H1 (cell line): ENCODE results near the gene OGFRL1. TPM values are rescaled to one million over a fixed set of nuclear protein-coding genes. Genes with fewer than 3 reads are reported as not detected.

Experiments
- CTCF ChIA-PET: fragments of 300-600 bp; sonication (Branson Sonifier 250); formaldehyde crosslinking; loops from one replicate; lab custom pipeline; 2021; ENCODE audit not compliant: partially characterized antibody; lab: Charles Lee
- POLR2A ChIA-PET: fragments of 300-600 bp; sonication (Branson Sonifier 250); formaldehyde crosslinking; loops from one replicate; lab custom pipeline; 2021; ENCODE audit warnings: inconsistent platforms; ENCODE audit not compliant: partially characterized antibody; lab: Charles Lee
- DNase-seq, 2 experiments: peaks; one replicate each; pipeline versions ENCODE4 v3.0.0 to v3.0.0-alpha.2; 2010 to 2022; ENCODE audit warnings: low spot score in 2 of 2, low read depth in 1 of 2, mixed read lengths in 1 of 2
- FAIRE-seq: peaks from 2 replicates; lab custom pipeline; 2011; peaks lifted over from hg19 to GRCh38; lab: Jason Lieb, UNC
- H2AFZ ChIP-seq: 2 replicates; pipeline ENCODE4 v1.8.1; 2012; ENCODE audit warnings: low read length, inconsistent platforms
- H2AK5ac ChIP-seq: 2 replicates; pipeline ENCODE4 v1.6.1; 2013; ENCODE audit warnings: low read depth, low read length
- H2BK120ac ChIP-seq: replicated peaks from 2 replicates; pipeline ENCODE3; 2013; ENCODE audit warnings: low read depth, low read length, inconsistent platforms
- H2BK12ac ChIP-seq: 2 replicates; pipeline ENCODE4 v1.6.1; 2013; ENCODE audit warnings: low read depth, low read length
- H2BK15ac ChIP-seq: 2 replicates; pipeline ENCODE4 v1.6.1; 2013; ENCODE audit warnings: low read length
- H2BK20ac ChIP-seq: 2 replicates; pipeline ENCODE4 v1.6.1; 2013; ENCODE audit warnings: low read length
- H2BK5ac ChIP-seq: 2 replicates; pipeline ENCODE4 v1.6.1; 2013; ENCODE audit warnings: low read depth, low read length
- H3K14ac ChIP-seq: 2 replicates; pipeline ENCODE4 v1.6.1; 2013; ENCODE audit warnings: inconsistent platforms; ENCODE audit not compliant: insufficient read length
- H3K18ac ChIP-seq: 2 replicates; pipeline ENCODE4 v1.6.1; 2013; ENCODE audit warnings: low read length; ENCODE audit errors: extremely low read depth
- H3K23ac ChIP-seq: 2 replicates; pipeline ENCODE4 v1.6.1; 2013; ENCODE audit warnings: inconsistent platforms; ENCODE audit not compliant: insufficient read length
- H3K23me2 ChIP-seq: 2 replicates; pipeline ENCODE4 v1.6.1; 2013; ENCODE audit warnings: low read depth, low read length
- H3K27ac ChIP-seq: 2 replicates; pipeline ENCODE4 v1.6.1; 2011; ENCODE audit warnings: low read depth, low read length, inconsistent platforms
- H3K27me3 ChIP-seq, 4 experiments: replicated peaks in 1 of 4; 1 replicate in 1 of 4; 2 replicates in 3 of 4; pipeline versions ENCODE4 v1.6.1 to v1.8.1; 2011 to 2013; ENCODE audit warnings: low read length in 3 of 4, mild to moderate bottlenecking in 3 of 4, inconsistent platforms in 2 of 4, mixed read lengths in 2 of 4, moderate library complexity in 1 of 4; ENCODE audit not compliant: control insufficient read depth in 3 of 4, insufficient read depth in 3 of 4; ENCODE audit errors: extremely low read depth in 1 of 4
- H3K36me3 ChIP-seq, 4 experiments: 2 replicates each; pipeline versions ENCODE4 v1.6.1 to v1.8.1; 2011 to 2013; ENCODE audit warnings: mild to moderate bottlenecking in 4 of 4, low read length in 3 of 4, moderate library complexity in 2 of 4, control low read depth in 1 of 4, inconsistent platforms in 1 of 4; ENCODE audit not compliant: insufficient read depth in 4 of 4, control insufficient read depth in 2 of 4
- H3K4ac ChIP-seq: replicated peaks from 2 replicates; pipeline ENCODE3; 2013; ENCODE audit warnings: low read length, low read depth, mixed read lengths, inconsistent platforms; ENCODE audit not compliant: insufficient read length
- H3K4me1 ChIP-seq, 4 experiments: replicated peaks in 1 of 4; 1 replicate in 1 of 4; 2 replicates in 3 of 4; pipeline versions ENCODE4 v1.6.1 to v1.8.1; 2011 to 2013; ENCODE audit warnings: low read length in 3 of 4, inconsistent platforms in 2 of 4, mixed read lengths in 1 of 4; ENCODE audit not compliant: insufficient read depth in 4 of 4, control insufficient read depth in 3 of 4
- H3K4me2 ChIP-seq, 2 experiments: 2 replicates each; pipeline versions ENCODE4 v1.6.1 to v1.8.1; 2011 to 2013; ENCODE audit warnings: low read depth in 2 of 2, low read length in 2 of 2, control low read depth in 1 of 2, inconsistent platforms in 1 of 2, mild to moderate bottlenecking in 1 of 2; ENCODE audit not compliant: insufficient read depth in 1 of 2
- H3K4me3 ChIP-seq, 4 experiments: fragments of 200-600, 300-600 bp in 1 of 4; sonication (generic), shearing (Covaris generic), sonication (Bioruptor Twin) in 1 of 4; 2 replicates each; pipeline versions ENCODE4 v1.5.1 to v1.8.1; 2011 to 2016; ENCODE audit warnings: low read length in 4 of 4, low read depth in 3 of 4, control low read depth in 2 of 4, inconsistent platforms in 2 of 4, mild to moderate bottlenecking in 2 of 4, mixed read lengths in 1 of 4, moderate library complexity in 1 of 4; ENCODE audit not compliant: insufficient read depth in 2 of 4; ENCODE audit errors: extremely low read depth in 1 of 4
- H3K56ac ChIP-seq: replicated peaks from 2 replicates; pipeline ENCODE3; 2013; ENCODE audit warnings: low read depth, mild to moderate bottlenecking, mixed read lengths, low read length, inconsistent platforms; ENCODE audit not compliant: insufficient read length
- H3K79me1 ChIP-seq: 2 replicates; pipeline ENCODE4 v1.6.1; 2013; ENCODE audit warnings: low read depth, low read length, control low read depth
- H3K79me2 ChIP-seq, 2 experiments: 2 replicates each; pipeline versions ENCODE4 v1.6.1 to v1.8.1; 2012 to 2013; ENCODE audit warnings: low read length in 2 of 2, mild to moderate bottlenecking in 2 of 2, inconsistent platforms in 1 of 2; ENCODE audit not compliant: insufficient read depth in 2 of 2, control insufficient read depth in 1 of 2
- H3K9ac ChIP-seq, 4 experiments: replicated peaks in 1 of 4; 1 replicate in 1 of 4; 2 replicates in 3 of 4; pipeline versions ENCODE4 v1.6.1 to v1.8.1; 2011 to 2013; ENCODE audit warnings: low read depth in 3 of 4, low read length in 3 of 4, control low read depth in 2 of 4, mild to moderate bottlenecking in 2 of 4, moderate library complexity in 2 of 4, inconsistent platforms in 1 of 4; ENCODE audit errors: extremely low read depth in 1 of 4
- H3K9me3 ChIP-seq, 2 experiments: 2 replicates each; pipeline versions ENCODE4 v1.6.1 to v1.8.1; 2012 to 2013; ENCODE audit warnings: mild to moderate bottlenecking in 2 of 2, moderate library complexity in 2 of 2, control low read depth in 1 of 2, inconsistent platforms in 1 of 2, low read depth in 1 of 2, low read length in 1 of 2, mixed read lengths in 1 of 2; ENCODE audit not compliant: insufficient read depth in 2 of 2
- H4K20me1 ChIP-seq, 2 experiments: replicated peaks in 1 of 2; 2 replicates each; pipeline versions ENCODE3 to v1.8.1; 2011 to 2013; ENCODE audit warnings: inconsistent platforms in 2 of 2, low read length in 2 of 2, mild to moderate bottlenecking in 1 of 2; ENCODE audit not compliant: insufficient read depth in 2 of 2, control insufficient read depth in 1 of 2
- H4K5ac ChIP-seq: 2 replicates; pipeline ENCODE4 v1.6.1; 2013; ENCODE audit warnings: low read length, low read depth, mixed read lengths, inconsistent platforms; ENCODE audit not compliant: insufficient read length
- H4K8ac ChIP-seq: 2 replicates; pipeline ENCODE4 v1.8.0; 2013; ENCODE audit warnings: mild to moderate bottlenecking, moderate library complexity, low read length, inconsistent platforms; ENCODE audit not compliant: insufficient read depth; ENCODE audit errors: extremely low read depth
- H4K91ac ChIP-seq: replicated peaks from 2 replicates; pipeline ENCODE3; 2013; ENCODE audit warnings: low read length, mixed read lengths, inconsistent platforms; ENCODE audit not compliant: insufficient read length
- ASH2L ChIP-seq: fragments of 200-600, 300-600 bp; sonication (generic); IDR thresholded peaks from one replicate; pipeline ENCODE4 v1.7.1; 2017; ENCODE audit warnings: low read length
- HDAC6 ChIP-seq: IDR thresholded peaks from one replicate; pipeline ENCODE4 v1.7.1; 2012; ENCODE audit warnings: low read depth, mild to moderate bottlenecking, inconsistent platforms, low read length, moderate library complexity
- KDM1A ChIP-seq: fragments of 200-600, 300-600 bp; sonication (generic); IDR thresholded peaks from 2 replicates; pipeline ENCODE4 v1.7.1; 2016; ENCODE audit warnings: mild to moderate bottlenecking, low read length, borderline replicate concordance
- MAFK ChIP-seq: IDR thresholded peaks from 2 replicates; pipeline ENCODE4 v1.6.1; 2012; ENCODE audit warnings: low read depth, mild to moderate bottlenecking, improper control_type of control experiment, low read length
- SP4 ChIP-seq: IDR thresholded peaks from 2 replicates; pipeline ENCODE4 v1.6.1; 2012; ENCODE audit warnings: low read length, inconsistent platforms
- TBP ChIP-seq: IDR thresholded peaks from 2 replicates; pipeline ENCODE4 v1.6.1; 2011; ENCODE audit warnings: low read depth, low read length, improper control_type of control experiment
- WGBS, 2 experiments: shearing (Covaris generic) in 1 of 2; methylation state at CpG; one replicate each; pipeline versions ENCODE4 v1.1.6 to v1.1.7; 2013 to 2015; ENCODE audit warnings: low lambda C conversion rate in 2 of 2, mixed read lengths in 2 of 2, inconsistent platforms in 1 of 2, low coverage in 1 of 2, missing lambda C conversion rate in 1 of 2; ENCODE audit not compliant: insufficient replicate concordance in 2 of 2, insufficient coverage in 1 of 2, insufficient read length in 1 of 2; ENCODE audit errors: extremely low coverage in 1 of 2, missing lambda C conversion rate in 1 of 2; 5-methylcytosine and 5-hydroxymethylcytosine counted together
- polyA plus RNA-seq, 7 experiments: library from polyadenylated mRNA; depleted of rRNA in 3 of 7; stranded (reverse) in 5 of 7; unstranded in 2 of 7; fragments of >200 nt in 5 of 7; fragments of 200-250 nt in 2 of 7; gene quantifications; 1 replicate in 5 of 7; 2 replicates in 1 of 7; 4 replicates in 1 of 7; pipeline versions ENCODE4 v1.2.1 to v1.2.3, GENCODE V29; 2011 to 2013; ENCODE audit warnings: missing spikeins in 2 of 7, mixed read lengths in 2 of 7
- total RNA-seq: library from RNA; stranded (reverse); fragmentation: NEBNext Ultra II Directional; extraction: Animal tissue kit (Norgen Biotek cat#: 25700); gene quantifications from 2 replicates; pipeline ENCODE4 v1.2.1, GENCODE V29; 2021

Gene OGFRL1
- total and polyA plus RNA-seq, 2 of the 8 experiments (the other 6 are each of a cell fraction or from before 2014, with no cell fraction given), result 1.1 to 9.0 TPM

DNA sequence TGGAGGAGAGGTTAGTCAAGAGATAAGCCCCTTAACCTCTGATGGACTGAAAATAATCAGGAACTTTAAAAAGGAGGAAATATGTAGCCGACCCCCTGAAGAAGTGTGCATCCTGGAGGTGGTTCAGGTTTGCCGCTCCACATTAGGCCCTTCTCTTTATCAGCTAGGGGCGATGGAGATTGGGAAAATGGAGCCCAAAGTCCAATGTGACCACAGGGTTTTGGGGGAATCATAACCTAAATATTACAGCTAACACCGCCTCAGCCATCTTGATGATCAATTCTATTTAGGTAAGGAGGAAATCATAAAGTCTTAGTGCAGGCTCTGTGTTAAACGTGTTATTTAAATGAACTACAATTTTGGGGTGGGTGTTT, 1.2 kb downstream of the OGFRL1 start:
- H2AK5ac ChIP-seq, result no peak overlapping the region
- peaks cover 1 to 6% (median 2%) of the 10 kb centered on the region in 4 experiments; a peak in 4 of 7 replicates for H3K4me1 ChIP-seq
- H3K27me3 ChIP-seq, result no peaks in the 10 kb centered on the region; a peak in 1 of 7 replicates
- H4K8ac ChIP-seq, result no peak overlapping the region
- TF ChIP-seq SP4 (no peak), KDM1A (no peak), ASH2L (no peak), TBP (no peak), MAFK (no peak), HDAC6 (no peak)
- TF ChIP-seq, all 59 proteins: peak for 0
- H4K91ac ChIP-seq, result no peak overlapping the region
- no peaks in the 10 kb centered on the region for H4K20me1 ChIP-seq
- no peak overlapping the region for H2AFZ ChIP-seq
- FAIRE-seq, result no peak
- no peak overlapping the region for H3K56ac ChIP-seq
- H3K23ac ChIP-seq, result no peak overlapping the region
- H3K4me2 ChIP-seq, result peak overlapping the region; percentile 82 to 91
- no peak overlapping the region for H2BK12ac ChIP-seq
- no peak overlapping the region for H2BK15ac ChIP-seq
- H3K9ac ChIP-seq, result no peak overlapping the region
- H3K18ac ChIP-seq, result no peak overlapping the region
- no peaks in the 10 kb centered on the region for H3K79me2 ChIP-seq
- H3K9me3 ChIP-seq, result no peaks in the 10 kb centered on the region
- H2BK5ac ChIP-seq, result no peak overlapping the region
- H2BK20ac ChIP-seq, result no peak overlapping the region
- peaks cover 0 to 5% (median 0%) of the 10 kb centered on the region in 4 experiments; a peak in 2 of 8 replicates for H3K36me3 ChIP-seq
- DNase-seq, result no peak
- peak overlapping the region in 2 of 4 experiments; percentile 81 to 89; a peak in 3 of 8 replicates for H3K4me3 ChIP-seq
- H3K27ac ChIP-seq, result no peak overlapping the region
- ChIA-PET POLR2A (interaction anchor here (1.6 kb wide), 1 partner anchor 42 kb away, joined by 5 read pairs; no protein-coding TSS in a partner anchor), CTCF (interaction anchor here (1.0 to 1.3 kb wide), 3 partner anchors 20 to 245 kb away, joined by 3 read pairs; no protein-coding TSS in a partner anchor)
- no peak overlapping the region for H4K5ac ChIP-seq
- H2BK120ac ChIP-seq, result no peak overlapping the region
- H3K4ac ChIP-seq, result no peak overlapping the region
- WGBS, 2 experiments, result 80% methylated on average over 5 of the region's 5 CpGs; no CpG with 5 or more reads in 1 of the 2 experiments
- H3K79me1 ChIP-seq, result no peaks in the 10 kb centered on the region
- H3K23me2 ChIP-seq, result peaks cover 7% of the 10 kb centered on the region
- H3K14ac ChIP-seq, result no peak overlapping the region
